WTC11 (cell line): ENCODE measurements around the gene TLR5. TPM values are rescaled to one million over a fixed set of nuclear protein-coding genes. Genes with fewer than 3 reads are reported as not detected.

Experiments
- ATAC-seq: fragments of 200-7000 bp; cut with Tn5 transposase; 2 replicates; pipeline ENCODE4 v1.10.0; 2021; ENCODE audit warnings: mild to moderate bottlenecking, moderate library complexity
- CTCF ChIA-PET: fragments of 300-600 bp; sonication (Branson Sonifier 250); formaldehyde crosslinking; loops from one replicate; lab custom pipeline; 2021; ENCODE audit warnings: antibody characterized with exemption; lab: Charles Lee
- POLR2A ChIA-PET: fragments of 350-600 bp; sonication (Branson Sonifier 250); formaldehyde crosslinking; loops from one replicate; lab custom pipeline; 2021; ENCODE audit warnings: antibody characterized with exemption; lab: Charles Lee
- DNase-seq: peaks from one replicate; pipeline ENCODE4 v3.0.0; 2021; ENCODE audit warnings: low spot score
- H3K27ac Mint-ChIP-seq: 2 replicates; pipeline ENCODE4 v1.8.0; 2021; ENCODE audit warnings: mixed read lengths
- H3K27me3 Mint-ChIP-seq: 2 replicates; pipeline ENCODE4 v1.8.0; 2021; ENCODE audit warnings: low read depth, mild to moderate bottlenecking, moderate library complexity, mixed read lengths
- H3K36me3 Mint-ChIP-seq: 2 replicates; pipeline ENCODE4 v1.8.0; 2021; ENCODE audit warnings: mixed read lengths
- H3K4me1 Mint-ChIP-seq: 2 replicates; pipeline ENCODE4 v1.8.0; 2022; ENCODE audit warnings: mixed read lengths
- H3K4me3 Mint-ChIP-seq: 2 replicates; pipeline ENCODE4 v1.8.0; 2021; ENCODE audit warnings: mild to moderate bottlenecking, moderate library complexity, mixed read lengths
- H3K9me3 Mint-ChIP-seq: 2 replicates; pipeline ENCODE4 v1.8.0; 2021; ENCODE audit warnings: mixed read lengths
- ELF4 ChIP-seq: sonication (generic); formaldehyde crosslinking; IDR thresholded peaks from 2 replicates; pipeline ENCODE4 v1.8.1; 2022; ENCODE audit warnings: low read depth, mild to moderate bottlenecking, moderate library complexity, missing genetic modification reagents
- ETV6 ChIP-seq: sonication (generic); formaldehyde crosslinking; IDR thresholded peaks from 2 replicates; pipeline ENCODE4 v1.8.1; 2022; ENCODE audit warnings: mild to moderate bottlenecking, missing genetic modification reagents
- GRHL2 ChIP-seq: fragments of 250-450 bp; sonication (Bioruptor Pico); IDR thresholded peaks from 2 replicates; pipeline ENCODE4 v1.8.0; 2022; ENCODE audit warnings: mild to moderate bottlenecking, moderate library complexity; ENCODE audit not compliant: insufficient replicate concordance, severe bottlenecking
- NR1H2 ChIP-seq: sonication (generic); formaldehyde crosslinking; IDR thresholded peaks from 2 replicates; pipeline ENCODE4 v1.9.0; 2021; ENCODE audit warnings: mild to moderate bottlenecking, moderate library complexity, missing genetic modification reagents
- OVOL2 ChIP-seq: fragments of 250-450 bp; sonication (Bioruptor Pico); IDR thresholded peaks from 2 replicates; pipeline ENCODE4 v1.9.0; 2021; ENCODE audit warnings: mild to moderate bottlenecking, borderline replicate concordance
- SMAD3 ChIP-seq: sonication (generic); formaldehyde crosslinking; IDR thresholded peaks from 2 replicates; pipeline ENCODE4 v1.8.0; 2022; ENCODE audit warnings: missing genetic modification reagents, mild to moderate bottlenecking, borderline replicate concordance
- SOX15 ChIP-seq: fragments of 250-450 bp; sonication (Bioruptor Pico); IDR thresholded peaks from 2 replicates; pipeline ENCODE4 v1.9.0; 2021; ENCODE audit warnings: mild to moderate bottlenecking
- SP1 ChIP-seq: sonication (generic); formaldehyde crosslinking; conservative IDR thresholded peaks from 2 replicates; pipeline ENCODE4 v1.8.1; 2022; ENCODE audit warnings: missing genetic modification reagents
- TEAD4 ChIP-seq: sonication (generic); formaldehyde crosslinking; IDR thresholded peaks from 2 replicates; pipeline ENCODE4 v1.8.0; 2022; ENCODE audit warnings: mild to moderate bottlenecking, missing genetic modification reagents
- ZNF317 ChIP-seq: sonication (generic); formaldehyde crosslinking; IDR thresholded peaks from 2 replicates; pipeline ENCODE4 v1.8.1; 2023; ENCODE audit warnings: low read depth, mild to moderate bottlenecking, moderate library complexity, missing genetic modification reagents, borderline replicate concordance
- total RNA-seq: library from RNA; stranded (reverse); gene quantifications from 3 replicates; pipeline ENCODE4 v1.2.3, GENCODE V29; 2021
- TF ChIP-seq, protein P1 (sequence below): sonication (generic); formaldehyde crosslinking; IDR thresholded peaks from 2 replicates; pipeline ENCODE4 v1.8.1; 2022; ENCODE audit warnings: mild to moderate bottlenecking, moderate library complexity, missing genetic modification reagents
- TF ChIP-seq, protein P2 (sequence below): sonication (generic); formaldehyde crosslinking; IDR thresholded peaks from 2 replicates; pipeline ENCODE4 v1.8.1; 2023; ENCODE audit warnings: mild to moderate bottlenecking, moderate library complexity, missing genetic modification reagents
- TF ChIP-seq, protein P3 (sequence below): sonication (generic); formaldehyde crosslinking; IDR thresholded peaks from 2 replicates; pipeline ENCODE4 v1.8.1; 2023; ENCODE audit warnings: mild to moderate bottlenecking, missing genetic modification reagents, moderate library complexity
- TF ChIP-seq, protein P4 (sequence below): fragments of 250-450 bp; sonication (Bioruptor Pico); IDR thresholded peaks from 2 replicates; pipeline ENCODE4 v1.9.0; 2021; ENCODE audit warnings: mild to moderate bottlenecking
- TF ChIP-seq, protein P5 (sequence below): fragments of 250-450 bp; sonication (Bioruptor Pico); IDR thresholded peaks from 2 replicates; pipeline ENCODE4 v2.1.2; 2022; ENCODE audit warnings: mild to moderate bottlenecking, moderate library complexity
- TF ChIP-seq, protein P6 (sequence below): sonication (generic); formaldehyde crosslinking; IDR thresholded peaks from 2 replicates; pipeline ENCODE4 v1.8.1; 2023; ENCODE audit warnings: mild to moderate bottlenecking, missing genetic modification reagents, borderline replicate concordance
- TF ChIP-seq, protein P7 (sequence below): sonication (generic); formaldehyde crosslinking; IDR thresholded peaks from 2 replicates; pipeline ENCODE4 v1.8.0; 2023; ENCODE audit warnings: mild to moderate bottlenecking, missing genetic modification reagents

TLR5 gene
- total RNA-seq, 1 experiment from 2014 or later = 0.46 TPM

DNA sequence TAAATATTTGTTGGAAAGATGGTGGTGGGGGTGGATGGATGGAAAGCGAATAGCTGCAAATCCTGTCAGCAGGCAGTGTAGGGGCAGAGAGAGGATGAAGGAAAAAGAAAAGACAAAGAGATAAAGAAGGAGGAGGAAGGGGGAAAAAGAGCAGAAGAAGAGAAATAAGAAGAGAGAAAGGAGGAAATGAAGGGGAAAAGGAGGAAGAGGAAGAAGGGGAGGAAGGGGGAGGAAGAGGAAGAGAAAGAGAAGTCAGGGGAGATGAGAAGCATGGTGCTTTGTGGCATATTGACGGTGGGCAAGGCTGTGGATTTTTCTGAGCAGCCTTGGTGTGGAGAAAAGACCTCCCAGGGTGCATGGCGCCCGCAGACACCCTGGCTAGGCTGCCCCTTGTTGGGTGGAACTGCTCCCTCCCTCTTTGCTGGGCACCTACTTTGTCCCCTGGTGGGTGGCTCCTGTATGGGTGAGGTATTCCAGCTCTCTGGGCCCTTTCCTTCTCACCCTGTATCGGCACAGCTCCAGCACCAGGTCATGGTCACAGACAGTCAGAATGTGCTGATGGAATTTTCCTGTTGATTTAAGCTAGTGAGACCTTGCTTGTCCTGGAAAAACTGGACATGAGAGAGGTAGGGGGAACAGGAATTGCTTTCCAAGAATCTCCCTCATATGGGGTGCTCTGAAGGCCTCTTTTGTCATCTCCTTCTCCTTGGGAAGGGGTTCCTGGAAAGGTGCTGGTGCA, 45.7 kb upstream of the TLR5 start:
- no peak for DNase-seq
- H3K36me3 Mint-ChIP-seq = no peaks in the 10 kb centered on the region
- TF ChIP-seq ZNF317 (CRISPR knock-in tag) (no peak), SP1 (CRISPR knock-in tag) (no peak), TEAD4 (no peak), ELF4 (CRISPR knock-in tag) (no peak), OVOL2 (CRISPR knock-in tag) (no peak), SMAD3 (CRISPR knock-in tag) (no peak), GRHL2 (no peak), SOX15 (CRISPR knock-in tag) (no peak), NR1H2 (no peak), ETV6 (CRISPR knock-in tag) (no peak)
- TF ChIP-seq, protein P1, sequence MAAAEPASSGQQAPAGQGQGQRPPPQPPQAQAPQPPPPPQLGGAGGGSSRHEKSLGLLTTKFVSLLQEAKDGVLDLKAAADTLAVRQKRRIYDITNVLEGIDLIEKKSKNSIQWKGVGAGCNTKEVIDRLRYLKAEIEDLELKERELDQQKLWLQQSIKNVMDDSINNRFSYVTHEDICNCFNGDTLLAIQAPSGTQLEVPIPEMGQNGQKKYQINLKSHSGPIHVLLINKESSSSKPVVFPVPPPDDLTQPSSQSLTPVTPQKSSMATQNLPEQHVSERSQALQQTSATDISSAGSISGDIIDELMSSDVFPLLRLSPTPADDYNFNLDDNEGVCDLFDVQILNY (CRISPR knock-in tag) = no peak
- TF ChIP-seq, protein P2, sequence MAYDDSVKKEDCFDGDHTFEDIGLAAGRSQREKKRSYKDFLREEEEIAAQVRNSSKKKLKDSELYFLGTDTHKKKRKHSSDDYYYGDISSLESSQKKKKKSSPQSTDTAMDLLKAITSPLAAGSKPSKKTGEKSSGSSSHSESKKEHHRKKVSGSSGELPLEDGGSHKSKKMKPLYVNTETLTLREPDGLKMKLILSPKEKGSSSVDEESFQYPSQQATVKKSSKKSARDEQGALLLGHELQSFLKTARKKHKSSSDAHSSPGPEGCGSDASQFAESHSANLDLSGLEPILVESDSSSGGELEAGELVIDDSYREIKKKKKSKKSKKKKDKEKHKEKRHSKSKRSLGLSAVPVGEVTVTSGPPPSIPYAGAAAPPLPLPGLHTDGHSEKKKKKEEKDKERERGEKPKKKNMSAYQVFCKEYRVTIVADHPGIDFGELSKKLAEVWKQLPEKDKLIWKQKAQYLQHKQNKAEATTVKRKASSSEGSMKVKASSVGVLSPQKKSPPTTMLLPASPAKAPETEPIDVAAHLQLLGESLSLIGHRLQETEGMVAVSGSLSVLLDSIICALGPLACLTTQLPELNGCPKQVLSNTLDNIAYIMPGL (CRISPR knock-in tag) = no peak
- TF ChIP-seq, protein P3, sequence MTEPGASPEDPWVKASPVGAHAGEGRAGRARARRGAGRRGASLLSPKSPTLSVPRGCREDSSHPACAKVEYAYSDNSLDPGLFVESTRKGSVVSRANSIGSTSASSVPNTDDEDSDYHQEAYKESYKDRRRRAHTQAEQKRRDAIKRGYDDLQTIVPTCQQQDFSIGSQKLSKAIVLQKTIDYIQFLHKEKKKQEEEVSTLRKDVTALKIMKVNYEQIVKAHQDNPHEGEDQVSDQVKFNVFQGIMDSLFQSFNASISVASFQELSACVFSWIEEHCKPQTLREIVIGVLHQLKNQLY (CRISPR knock-in tag) = no peak
- TF ChIP-seq, protein P4, sequence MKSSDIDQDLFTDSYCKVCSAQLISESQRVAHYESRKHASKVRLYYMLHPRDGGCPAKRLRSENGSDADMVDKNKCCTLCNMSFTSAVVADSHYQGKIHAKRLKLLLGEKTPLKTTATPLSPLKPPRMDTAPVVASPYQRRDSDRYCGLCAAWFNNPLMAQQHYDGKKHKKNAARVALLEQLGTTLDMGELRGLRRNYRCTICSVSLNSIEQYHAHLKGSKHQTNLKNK (CRISPR knock-in tag) = no peak
- TF ChIP-seq, protein P5, sequence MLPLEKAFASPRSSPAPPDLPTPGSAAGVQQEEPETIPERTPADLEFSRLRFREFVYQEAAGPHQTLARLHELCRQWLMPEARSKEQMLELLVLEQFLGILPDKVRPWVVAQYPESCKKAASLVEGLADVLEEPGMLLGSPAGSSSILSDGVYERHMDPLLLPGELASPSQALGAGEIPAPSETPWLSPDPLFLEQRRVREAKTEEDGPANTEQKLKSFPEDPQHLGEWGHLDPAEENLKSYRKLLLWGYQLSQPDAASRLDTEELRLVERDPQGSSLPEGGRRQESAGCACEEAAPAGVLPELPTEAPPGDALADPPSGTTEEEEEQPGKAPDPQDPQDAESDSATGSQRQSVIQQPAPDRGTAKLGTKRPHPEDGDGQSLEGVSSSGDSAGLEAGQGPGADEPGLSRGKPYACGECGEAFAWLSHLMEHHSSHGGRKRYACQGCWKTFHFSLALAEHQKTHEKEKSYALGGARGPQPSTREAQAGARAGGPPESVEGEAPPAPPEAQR = no peak
- TF ChIP-seq, protein P6, sequence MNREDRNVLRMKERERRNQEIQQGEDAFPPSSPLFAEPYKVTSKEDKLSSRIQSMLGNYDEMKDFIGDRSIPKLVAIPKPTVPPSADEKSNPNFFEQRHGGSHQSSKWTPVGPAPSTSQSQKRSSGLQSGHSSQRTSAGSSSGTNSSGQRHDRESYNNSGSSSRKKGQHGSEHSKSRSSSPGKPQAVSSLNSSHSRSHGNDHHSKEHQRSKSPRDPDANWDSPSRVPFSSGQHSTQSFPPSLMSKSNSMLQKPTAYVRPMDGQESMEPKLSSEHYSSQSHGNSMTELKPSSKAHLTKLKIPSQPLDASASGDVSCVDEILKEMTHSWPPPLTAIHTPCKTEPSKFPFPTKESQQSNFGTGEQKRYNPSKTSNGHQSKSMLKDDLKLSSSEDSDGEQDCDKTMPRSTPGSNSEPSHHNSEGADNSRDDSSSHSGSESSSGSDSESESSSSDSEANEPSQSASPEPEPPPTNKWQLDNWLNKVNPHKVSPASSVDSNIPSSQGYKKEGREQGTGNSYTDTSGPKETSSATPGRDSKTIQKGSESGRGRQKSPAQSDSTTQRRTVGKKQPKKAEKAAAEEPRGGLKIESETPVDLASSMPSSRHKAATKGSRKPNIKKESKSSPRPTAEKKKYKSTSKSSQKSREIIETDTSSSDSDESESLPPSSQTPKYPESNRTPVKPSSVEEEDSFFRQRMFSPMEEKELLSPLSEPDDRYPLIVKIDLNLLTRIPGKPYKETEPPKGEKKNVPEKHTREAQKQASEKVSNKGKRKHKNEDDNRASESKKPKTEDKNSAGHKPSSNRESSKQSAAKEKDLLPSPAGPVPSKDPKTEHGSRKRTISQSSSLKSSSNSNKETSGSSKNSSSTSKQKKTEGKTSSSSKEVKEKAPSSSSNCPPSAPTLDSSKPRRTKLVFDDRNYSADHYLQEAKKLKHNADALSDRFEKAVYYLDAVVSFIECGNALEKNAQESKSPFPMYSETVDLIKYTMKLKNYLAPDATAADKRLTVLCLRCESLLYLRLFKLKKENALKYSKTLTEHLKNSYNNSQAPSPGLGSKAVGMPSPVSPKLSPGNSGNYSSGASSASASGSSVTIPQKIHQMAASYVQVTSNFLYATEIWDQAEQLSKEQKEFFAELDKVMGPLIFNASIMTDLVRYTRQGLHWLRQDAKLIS (CRISPR knock-in tag) = no peak
- TF ChIP-seq, protein P7, sequence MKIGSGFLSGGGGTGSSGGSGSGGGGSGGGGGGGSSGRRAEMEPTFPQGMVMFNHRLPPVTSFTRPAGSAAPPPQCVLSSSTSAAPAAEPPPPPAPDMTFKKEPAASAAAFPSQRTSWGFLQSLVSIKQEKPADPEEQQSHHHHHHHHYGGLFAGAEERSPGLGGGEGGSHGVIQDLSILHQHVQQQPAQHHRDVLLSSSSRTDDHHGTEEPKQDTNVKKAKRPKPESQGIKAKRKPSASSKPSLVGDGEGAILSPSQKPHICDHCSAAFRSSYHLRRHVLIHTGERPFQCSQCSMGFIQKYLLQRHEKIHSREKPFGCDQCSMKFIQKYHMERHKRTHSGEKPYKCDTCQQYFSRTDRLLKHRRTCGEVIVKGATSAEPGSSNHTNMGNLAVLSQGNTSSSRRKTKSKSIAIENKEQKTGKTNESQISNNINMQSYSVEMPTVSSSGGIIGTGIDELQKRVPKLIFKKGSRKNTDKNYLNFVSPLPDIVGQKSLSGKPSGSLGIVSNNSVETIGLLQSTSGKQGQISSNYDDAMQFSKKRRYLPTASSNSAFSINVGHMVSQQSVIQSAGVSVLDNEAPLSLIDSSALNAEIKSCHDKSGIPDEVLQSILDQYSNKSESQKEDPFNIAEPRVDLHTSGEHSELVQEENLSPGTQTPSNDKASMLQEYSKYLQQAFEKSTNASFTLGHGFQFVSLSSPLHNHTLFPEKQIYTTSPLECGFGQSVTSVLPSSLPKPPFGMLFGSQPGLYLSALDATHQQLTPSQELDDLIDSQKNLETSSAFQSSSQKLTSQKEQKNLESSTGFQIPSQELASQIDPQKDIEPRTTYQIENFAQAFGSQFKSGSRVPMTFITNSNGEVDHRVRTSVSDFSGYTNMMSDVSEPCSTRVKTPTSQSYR = no peak
- ATAC-seq = no peak
- no peak overlapping the region for H3K4me3 Mint-ChIP-seq
- H3K27ac Mint-ChIP-seq = no peak overlapping the region
- no peaks in the 10 kb centered on the region for H3K4me1 Mint-ChIP-seq
- CTCF ChIA-PET = no interaction called here
- no peaks in the 10 kb centered on the region for H3K9me3 Mint-ChIP-seq
- POLR2A ChIA-PET = no interaction called here
- peaks cover 14% of the 10 kb centered on the region for H3K27me3 Mint-ChIP-seq
